Stimulated activated CD8-positive, alpha-beta memory T cell treated with anti-CD3 and anti-CD28 coated beads, Interleukin-7, amount 100 ng/mL, for 1 hour (primary cell): ENCODE results near the gene TMEM45A.

Experiments
- DNase-seq, 2 donors: peaks; one replicate each; pipeline ENCODE4 v3.0.0-alpha.2; 2020; ENCODE audit warnings: low read depth in 2 of 2

TMEM45A gene

DNA sequence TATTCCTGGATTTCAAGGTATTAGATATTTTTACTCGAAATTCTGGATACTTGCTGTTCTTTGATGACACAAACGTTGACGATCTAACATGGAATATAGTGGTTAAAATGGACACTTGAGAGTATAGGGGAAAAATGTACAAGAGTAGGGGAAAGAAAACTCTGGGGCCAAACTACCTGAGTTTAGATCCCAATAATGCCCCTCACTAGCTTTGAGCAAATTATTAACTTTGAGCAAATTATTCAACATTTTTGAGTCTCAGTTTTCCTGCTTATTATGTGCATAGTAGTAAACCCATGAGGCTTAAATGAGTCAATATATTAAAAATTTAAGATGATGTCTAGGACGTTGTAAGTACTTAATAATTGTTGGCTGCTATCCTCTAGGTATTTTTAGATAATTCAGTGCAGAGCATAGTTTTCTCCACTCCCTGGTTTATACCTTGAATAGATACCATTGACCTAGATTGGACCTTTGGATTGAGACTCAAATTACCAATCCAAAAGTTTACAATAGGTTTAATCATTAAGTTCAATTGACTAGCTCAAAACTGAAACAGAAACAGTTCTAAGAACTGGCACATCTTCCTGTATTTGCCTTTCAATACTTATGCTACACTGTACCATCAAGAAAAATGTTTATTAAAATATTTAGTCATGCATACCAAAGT is 121.4 kb downstream of the TMEM45A start:
- DNase-seq: no peak

DNA sequence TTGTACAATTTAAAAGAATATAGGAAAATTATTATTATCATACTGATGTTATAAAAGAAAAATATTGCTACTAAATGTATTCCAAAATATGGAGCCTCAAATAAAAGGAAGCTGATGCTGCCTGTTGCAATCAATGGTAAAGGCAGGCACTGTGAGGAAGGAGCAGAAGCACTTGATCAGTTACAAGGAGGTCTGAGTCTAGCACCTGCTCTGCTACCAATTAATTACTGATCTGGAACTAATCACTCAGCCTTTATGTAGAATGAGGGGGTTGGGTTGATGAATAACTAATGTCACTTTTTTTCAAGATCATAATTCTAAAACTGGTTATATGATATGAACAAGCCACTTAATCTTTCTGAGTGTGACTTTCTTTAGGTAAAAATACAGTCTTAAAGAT is 122.5 kb downstream of the TMEM45A start:
- DNase-seq: no peak

DNA sequence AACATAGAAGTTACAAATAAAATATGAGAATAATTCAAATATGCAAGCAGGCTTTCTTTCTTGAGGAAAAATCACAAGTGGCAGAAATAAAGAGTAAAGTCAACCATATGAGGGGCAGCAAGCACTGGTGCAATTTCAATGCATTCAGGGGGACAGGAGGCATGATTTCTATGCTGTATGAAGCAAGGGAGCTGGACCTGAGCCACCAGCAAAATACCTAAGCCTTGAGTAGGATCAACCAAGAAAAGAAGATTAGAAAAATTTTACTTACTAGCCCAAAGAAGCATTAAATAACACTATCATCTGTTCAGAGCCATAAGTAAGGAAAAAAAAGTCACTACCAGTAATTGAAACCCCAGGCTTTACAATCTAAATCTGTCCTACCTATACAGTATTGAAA is 123.3 kb downstream of the TMEM45A start:
- no peak for DNase-seq

DNA sequence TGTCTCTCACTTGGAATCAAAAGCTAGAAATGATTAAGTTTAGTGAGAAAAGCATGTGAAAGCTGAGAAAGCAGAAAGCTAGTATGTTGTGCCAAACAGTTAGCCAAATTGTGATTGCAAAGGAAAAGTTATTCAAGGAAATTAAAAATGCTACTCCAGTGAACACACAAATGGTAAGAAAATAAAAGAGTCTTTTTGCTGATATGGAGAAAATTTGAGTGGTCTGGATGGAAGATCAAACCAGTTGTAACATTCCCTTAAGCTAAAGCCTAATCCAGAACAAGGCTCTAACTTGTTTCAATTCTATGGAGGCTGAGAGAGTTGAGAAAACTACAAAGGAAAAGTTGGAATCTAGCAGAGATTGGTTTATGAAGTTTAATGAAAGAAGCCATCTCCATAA is 128.8 kb downstream of the TMEM45A start:
- DNase-seq: no peak
